IPS-20b (cell line): ENCODE data around the gene DNASE1L1.
"Not testable (repeated sequence)": the region's sequence is repeated elsewhere in the genome, so short reads cannot be mapped to it uniquely, and the experiment has no call there.

Source experiments
- H3K27ac ChIP-seq: one replicate; pipeline ENCODE4 v1.5.1; 2013; ENCODE audit warnings: low read length
- H3K27me3 ChIP-seq: 2 replicates; pipeline ENCODE4 v1.6.1; 2013; ENCODE audit warnings: mild to moderate bottlenecking, low read length, inconsistent platforms; ENCODE audit not compliant: insufficient read depth
- H3K36me3 ChIP-seq: 2 replicates; pipeline ENCODE4 v1.6.1; 2013; ENCODE audit warnings: low read depth, mild to moderate bottlenecking, inconsistent platforms, low read length, moderate library complexity; ENCODE audit not compliant: insufficient read depth
- H3K4me1 ChIP-seq: 2 replicates; pipeline ENCODE4 v1.6.1; 2013; ENCODE audit warnings: mild to moderate bottlenecking, control low read depth, inconsistent platforms, low read length, moderate library complexity; ENCODE audit not compliant: insufficient read depth
- H3K4me3 ChIP-seq: 2 replicates; pipeline ENCODE4 v1.5.1; 2013; ENCODE audit warnings: mild to moderate bottlenecking, low read length, inconsistent platforms
- H3K9ac ChIP-seq: 2 replicates; pipeline ENCODE4 v1.6.1; 2013; ENCODE audit warnings: low read depth, mild to moderate bottlenecking, inconsistent platforms, low read length, moderate library complexity
- H3K9me3 ChIP-seq: 2 replicates; pipeline ENCODE4 v1.6.1; 2013; ENCODE audit warnings: mild to moderate bottlenecking, low read depth, low read length, inconsistent platforms; ENCODE audit not compliant: insufficient read depth

Gene DNASE1L1

GRCh38 chrX:154401918-154402621, 7.0 kb downstream of the DNASE1L1 start:
- no peak overlapping the region for H3K27ac ChIP-seq
- H3K9me3 ChIP-seq = no peaks in the 10 kb centered on the region
- no peaks in the 10 kb centered on the region; the same call in 1 of the 2 replicates for H3K4me1 ChIP-seq
- H3K4me3 ChIP-seq = no peak overlapping the region
- H3K36me3 ChIP-seq = peaks cover 28% of the 10 kb centered on the region
- no peaks in the 10 kb centered on the region for H3K27me3 ChIP-seq
- no peak overlapping the region for H3K9ac ChIP-seq

- Histone ChIP-seq H3K4me1 (no peaks in the 10 kb centered on the region; the same call in 1 of the 2 replicates), H3K27me3 (no peaks in the 10 kb centered on the region), H3K9me3 (no peaks in the 10 kb centered on the region), H3K36me3 (peaks cover 28% of the 10 kb centered on the region), H3K27ac (no peak overlapping the region), H3K9ac (no peak overlapping the region), H3K4me3 (no peak overlapping the region)
These were observed 7.8 kb downstream of the DNASE1L1 start for GRCh38 chrX:154401045-154401799.

DNA sequence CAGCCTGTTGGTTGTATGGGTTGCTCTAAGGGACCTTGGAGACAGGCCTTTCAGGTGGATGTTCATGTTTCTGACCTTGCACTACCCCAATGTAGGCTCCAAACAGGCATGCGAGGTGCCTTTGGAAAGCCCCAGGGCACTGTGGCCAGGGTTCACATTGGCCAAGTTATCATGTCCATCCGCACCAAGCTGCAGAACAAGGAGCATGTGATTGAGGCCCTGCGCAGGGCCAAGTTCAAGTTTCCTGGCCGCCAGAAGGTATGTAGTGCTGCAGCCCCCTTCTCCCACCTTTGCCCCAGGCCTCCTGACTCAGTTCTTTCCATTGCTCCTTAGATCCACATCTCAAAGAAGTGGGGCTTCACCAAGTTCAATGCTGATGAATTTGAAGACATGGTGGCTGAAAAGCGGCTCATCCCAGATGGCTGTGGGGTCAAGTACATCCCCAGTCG, 8.7 kb downstream of the DNASE1L1 start:
- not testable (repeated sequence) for H3K9me3 ChIP-seq, H3K27ac ChIP-seq, H3K4me1 ChIP-seq, H3K4me3 ChIP-seq, H3K27me3 ChIP-seq
- peak overlapping the region; percentile 99; the same call in 1 of the 2 replicates for H3K9ac ChIP-seq
- H3K36me3 ChIP-seq = peaks cover 28% of the 10 kb centered on the region

- Histone ChIP-seq H3K36me3 (peaks cover 28% of the 10 kb centered on the region), H3K27ac (peak overlapping the region; percentile 91), H3K9me3 (no peaks in the 10 kb centered on the region)
These were observed 9.3 kb downstream of the DNASE1L1 start for GRCh38 chrX:154399527-154400368.

DNA sequence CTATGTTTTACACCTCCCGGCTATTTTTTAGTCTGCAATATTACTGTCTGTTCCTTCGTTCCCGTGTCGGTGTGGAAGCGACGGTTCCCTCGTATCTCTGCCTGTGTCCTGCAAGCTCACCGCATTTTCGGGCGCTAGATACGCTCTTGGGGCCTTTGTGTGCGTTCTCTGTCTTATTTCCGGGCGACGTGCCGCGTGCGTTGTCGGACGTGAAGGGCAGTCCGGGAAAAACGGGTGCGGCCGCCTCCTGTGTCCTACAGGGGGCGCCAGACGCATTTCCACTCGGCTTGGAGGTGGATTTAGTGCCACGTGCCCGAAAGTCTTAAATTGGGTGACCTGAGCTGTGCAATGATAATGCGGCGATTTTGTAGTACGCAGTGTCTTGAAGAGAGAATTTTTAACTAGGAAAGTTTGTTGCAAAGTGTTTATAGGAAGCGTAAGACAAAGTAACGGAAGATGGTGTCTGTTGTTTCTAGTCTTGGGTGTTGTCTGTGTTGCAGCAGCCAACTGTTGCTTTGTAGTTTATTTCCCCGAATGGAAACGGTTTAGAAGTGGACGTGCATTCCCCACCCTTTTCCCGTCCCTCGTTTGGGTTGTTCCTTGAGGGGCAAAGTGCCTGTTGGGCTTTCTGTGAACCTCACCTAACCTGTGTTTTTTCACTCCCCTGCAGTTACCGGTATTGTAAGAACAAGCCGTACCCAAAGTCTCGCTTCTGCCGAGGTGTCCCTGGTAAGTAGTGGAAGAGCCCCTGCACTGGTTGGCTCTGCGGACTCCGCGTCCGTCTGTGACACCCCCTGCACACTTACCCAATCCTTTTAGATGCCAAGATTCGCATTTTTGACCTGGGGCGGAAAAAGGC, 10.2 kb downstream of the DNASE1L1 start:
- Histone ChIP-seq H3K27me3 (no peaks in the 10 kb centered on the region), H3K9me3 (no peaks in the 10 kb centered on the region), H3K4me3 (peak overlapping the region; percentile 92), H3K27ac (peak overlapping the region; percentile 91), H3K9ac (peak overlapping the region; percentile 99), H3K4me1 (no peaks in the 10 kb centered on the region; the same call in 1 of the 2 replicates), H3K36me3 (peaks cover 28% of the 10 kb centered on the region)

More at GRCh38 chrX:154399527-154400368, 9.3 kb downstream of the DNASE1L1 start:
- peak overlapping the region; percentile 99 for H3K9ac ChIP-seq
- no peaks in the 10 kb centered on the region; the same call in 1 of the 2 replicates for H3K4me1 ChIP-seq
- peak overlapping the region; percentile 92 for H3K4me3 ChIP-seq
- no peaks in the 10 kb centered on the region for H3K27me3 ChIP-seq

DNA sequence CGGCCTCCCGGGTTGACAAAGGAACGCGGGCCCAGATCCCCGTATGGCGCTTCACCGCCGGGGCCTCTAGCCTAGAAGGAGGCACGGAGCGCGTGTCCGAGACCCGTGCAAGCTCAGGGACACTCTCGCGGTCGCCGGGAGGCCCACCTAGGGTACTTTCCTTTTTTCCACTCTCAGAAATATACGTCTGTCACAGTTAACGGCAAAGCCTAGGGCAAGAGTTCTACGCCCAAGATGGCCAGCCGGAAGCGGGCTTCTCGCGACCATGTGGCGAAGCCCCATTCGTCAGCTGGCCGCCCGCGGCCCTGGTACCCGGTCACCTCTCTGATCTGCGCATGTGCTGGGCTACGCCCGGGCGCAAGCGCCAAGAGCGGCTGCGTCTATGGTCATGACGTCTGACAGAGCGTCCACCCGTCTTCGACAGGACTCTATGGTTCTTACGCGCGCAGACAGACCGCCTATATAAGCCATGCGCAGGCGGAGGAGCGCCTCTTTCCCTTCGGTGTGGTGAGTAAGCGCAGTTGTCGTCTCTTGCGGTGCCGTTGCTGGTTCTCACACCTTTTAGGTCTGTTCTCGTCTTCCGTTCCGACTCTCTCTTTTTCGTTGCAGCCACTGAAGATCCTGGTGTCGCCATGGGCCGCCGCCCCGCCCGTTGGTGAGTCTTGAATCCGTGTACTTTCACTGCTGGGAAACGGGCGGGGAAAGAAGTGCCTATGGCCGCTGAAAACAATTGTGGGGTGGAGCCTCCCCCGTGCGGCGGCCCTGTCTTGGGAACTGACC, 11.0 kb downstream of the DNASE1L1 start, which contains the start of gene RPL10:
Gene RPL10, plus strand, starts transcription at position 490 of the 780 bp plus-strand sequence. Its CDS starts 143 bp downstream, at position 633.
- H3K4me3 ChIP-seq = peak within 1 kb of the TSS; percentile 92
- no peaks in the 10 kb centered on the region; the same call in 1 of the 2 replicates for H3K4me1 ChIP-seq
- H3K27ac ChIP-seq = peak within 1 kb of the TSS; percentile 91

GRCh38 chrX:154396973-154397887, 11.8 kb downstream of the DNASE1L1 start:
- Histone ChIP-seq H3K9me3 (no peaks in the 10 kb centered on the region), H3K4me1 (no peaks in the 10 kb centered on the region; the same call in 1 of the 2 replicates), H3K27me3 (no peaks in the 10 kb centered on the region)

More for the DNA sequence above, 11.0 kb downstream of the DNASE1L1 start, which contains the start of gene RPL10:
- H3K36me3 ChIP-seq = peaks cover 28% of the 10 kb centered on the region
- H3K27me3 ChIP-seq = no peaks in the 10 kb centered on the region
- H3K9me3 ChIP-seq = no peaks in the 10 kb centered on the region
- peak within 1 kb of the TSS; percentile 99 for H3K9ac ChIP-seq

DNA sequence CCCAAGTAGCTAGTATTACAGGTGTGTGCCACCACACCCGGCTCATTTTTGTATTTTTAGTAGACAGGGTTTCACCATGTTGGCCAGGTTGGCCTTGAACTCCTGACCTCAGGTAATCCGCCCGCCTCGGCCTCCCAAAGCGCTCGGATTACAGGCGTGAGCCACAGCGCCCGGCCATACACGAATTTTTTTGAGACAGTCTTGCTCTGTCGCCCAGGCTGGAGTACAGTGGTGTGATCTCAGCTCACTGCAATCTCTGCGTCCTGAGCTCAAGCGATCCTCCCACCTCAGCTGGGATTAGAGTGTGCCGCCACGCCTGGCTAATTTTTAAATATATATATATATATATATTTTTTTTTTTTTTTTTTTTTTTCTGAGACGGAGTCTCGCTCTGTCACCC, 12.7 kb downstream of the DNASE1L1 start:
- not testable (repeated sequence) for H3K9ac ChIP-seq, H3K4me1 ChIP-seq, H3K27ac ChIP-seq, H3K27me3 ChIP-seq, H3K4me3 ChIP-seq, H3K9me3 ChIP-seq
- peaks cover 28% of the 10 kb centered on the region for H3K36me3 ChIP-seq

More at GRCh38 chrX:154396973-154397887, 11.8 kb downstream of the DNASE1L1 start:
- H3K27ac ChIP-seq = peak overlapping the region; percentile 84
- H3K9ac ChIP-seq = peak overlapping the region; percentile 99
- H3K4me3 ChIP-seq = peak overlapping the region; percentile 92
- H3K36me3 ChIP-seq = peaks cover 28% of the 10 kb centered on the region

DNA sequence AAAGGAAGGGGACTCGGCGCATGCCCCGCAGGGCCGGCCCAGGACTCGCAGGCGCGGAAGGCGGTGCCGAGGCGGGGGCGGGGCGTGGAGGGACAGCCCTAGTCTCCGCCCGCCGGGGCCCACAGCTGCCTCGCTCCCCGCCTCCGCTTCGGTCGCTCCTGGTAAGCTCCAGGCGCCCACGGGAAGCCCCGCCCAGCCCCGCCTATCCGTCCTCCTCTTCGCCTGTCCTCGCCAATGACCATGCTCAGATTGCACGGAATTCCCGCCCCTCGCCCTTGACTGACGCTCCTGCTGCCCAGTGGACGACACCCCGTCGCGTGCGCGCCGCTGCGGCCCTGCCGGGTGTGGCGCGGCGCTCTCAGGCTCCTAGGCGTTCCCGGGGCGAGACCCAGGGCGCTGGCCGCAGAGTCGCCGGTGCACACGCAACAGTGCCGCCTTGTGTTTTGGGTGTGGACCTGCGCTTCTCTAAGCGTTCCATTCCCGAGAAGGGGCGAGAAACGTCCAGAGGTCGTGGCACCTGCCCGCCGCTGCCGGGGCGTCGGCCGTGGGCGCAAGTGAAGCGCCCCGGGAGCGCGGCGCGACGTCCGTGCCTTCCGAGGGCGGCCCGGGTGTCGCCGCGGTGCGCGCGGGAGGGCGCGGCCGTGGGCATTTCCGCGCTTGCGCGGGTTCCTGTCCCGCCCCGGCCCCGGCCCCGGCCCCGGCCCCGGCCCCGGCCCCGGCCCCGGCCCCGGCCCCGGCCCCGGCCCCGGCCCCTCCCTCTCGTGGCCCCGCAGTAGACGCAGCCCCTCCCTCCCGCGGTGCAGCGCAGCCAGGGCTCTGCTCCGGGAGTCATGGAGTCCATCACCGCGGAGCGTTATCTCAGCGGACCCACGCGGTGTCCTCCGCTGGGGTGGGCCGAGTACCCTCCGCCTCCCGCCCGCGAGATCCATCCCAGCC, 19.0 kb downstream of the DNASE1L1 start:
- not testable (repeated sequence) for H3K4me1 ChIP-seq, H3K36me3 ChIP-seq, H3K27me3 ChIP-seq, H3K9ac ChIP-seq, H3K4me3 ChIP-seq, H3K9me3 ChIP-seq, H3K27ac ChIP-seq
